HepG2 (cell line): ENCODE results near the gene ZNF446. TPM values are rescaled to one million over a fixed set of nuclear protein-coding genes. Genes with fewer than 3 reads are reported as not detected.
A peak's percentile ranks its signal among the peaks of the same experiment; 100 is the strongest.

ENCODE experiments used
- ATF3 ChIP-seq: sonication (generic); formaldehyde crosslinking; IDR thresholded peaks from 2 replicates; pipeline ENCODE4 v1.4.0; 2020; ENCODE audit warnings: missing genetic modification reagents
- BRCA1 ChIP-seq: sonication (generic); formaldehyde crosslinking; IDR thresholded peaks from 2 replicates; pipeline ENCODE4 v1.4.0; 2020; ENCODE audit warnings: missing genetic modification reagents
- ELF1 ChIP-seq: sonication (generic); formaldehyde crosslinking; IDR thresholded peaks from 2 replicates; pipeline ENCODE4 v1.4.0; 2020; ENCODE audit warnings: missing genetic modification reagents
- HOXA3 ChIP-seq: sonication (generic); formaldehyde crosslinking; IDR thresholded peaks from 2 replicates; pipeline ENCODE4 v1.5.0; 2020; ENCODE audit warnings: missing genetic modification reagents
- NR2F2 ChIP-seq: IDR thresholded peaks from 2 replicates; pipeline ENCODE4 v1.6.1; 2012; ENCODE audit warnings: low read depth, inconsistent platforms, borderline replicate concordance
- PRMT3 ChIP-seq: sonication (generic); formaldehyde crosslinking; IDR thresholded peaks from 2 replicates; pipeline ENCODE4 v1.8.1; 2022; ENCODE audit warnings: low read depth, mild to moderate bottlenecking, moderate library complexity, missing genetic modification reagents, borderline replicate concordance
- RBM22 ChIP-seq: fragments of 200-400 bp; formaldehyde crosslinking; optimal IDR thresholded peaks from 2 replicates; pipeline ENCODE3; 2017; ENCODE audit warnings: mild to moderate bottlenecking, low read length, moderate library complexity
- SALL1 ChIP-seq: sonication (generic); formaldehyde crosslinking; IDR thresholded peaks from 2 replicates; pipeline ENCODE4 v1.8.0; 2022; ENCODE audit warnings: mild to moderate bottlenecking, missing genetic modification reagents
- SNAI1 ChIP-seq: sonication (generic); formaldehyde crosslinking; IDR thresholded peaks from 2 replicates; pipeline ENCODE4 v1.5.0; 2020; ENCODE audit warnings: mild to moderate bottlenecking, missing genetic modification reagents, borderline replicate concordance
- TCF12 ChIP-seq, 2 experiments: fragments of 450-650 bp in 1 of 2; sonication (generic) in 1 of 2; formaldehyde crosslinking in 1 of 2; IDR thresholded peaks; 2 replicates each; pipeline versions ENCODE4 v1.6.1 to v1.8.0; 2017 to 2022; ENCODE audit warnings: antibody characterized with exemption in 1 of 2, mild to moderate bottlenecking in 1 of 2, missing genetic modification reagents in 1 of 2, moderate library complexity in 1 of 2
- ZMAT3 ChIP-seq: sonication (generic); formaldehyde crosslinking; conservative IDR thresholded peaks from 2 replicates; pipeline ENCODE4 v1.7.0; 2021; ENCODE audit warnings: missing genetic modification reagents
- ZNF101 ChIP-seq: sonication (generic); formaldehyde crosslinking; IDR thresholded peaks from 2 replicates; pipeline ENCODE4 v1.4.0; 2020; ENCODE audit warnings: mild to moderate bottlenecking, low read depth, missing genetic modification reagents, borderline replicate concordance
- ZNF142 ChIP-seq: sonication (generic); formaldehyde crosslinking; IDR thresholded peaks from 2 replicates; pipeline ENCODE4 v1.4.0; 2020; ENCODE audit warnings: missing genetic modification reagents
- ZNF350 ChIP-seq: sonication (generic); formaldehyde crosslinking; IDR thresholded peaks from 2 replicates; pipeline ENCODE4 v1.4.0; 2020; ENCODE audit warnings: mild to moderate bottlenecking, low read depth, missing genetic modification reagents, borderline replicate concordance
- ZNF414 ChIP-seq: sonication (generic); formaldehyde crosslinking; IDR thresholded peaks from 2 replicates; pipeline ENCODE4 v1.5.0; 2020; ENCODE audit warnings: missing genetic modification reagents
- polyA plus RNA-seq, 8 experiments: library from polyadenylated mRNA; depleted of rRNA in 3 of 8; stranded (reverse) in 7 of 8; unstranded in 1 of 8; fragments of >200 nt; fragmentation: Illumina TruSeq in 4 of 8; extraction: Trizol in 4 of 8; gene quantifications; 2 replicates each; pipeline versions ENCODE4 v1.2.1 to v1.2.3, GENCODE V29; 2011 to 2016; ENCODE audit warnings: low read depth in 4 of 8, missing spikeins in 1 of 8, mixed read lengths in 1 of 8; ENCODE audit not compliant: insufficient read depth in 1 of 8
- total RNA-seq, 5 experiments: library from RNA; depleted of rRNA; stranded (reverse); fragments of >200 nt; fragmentation: Illumina TruSeq; extraction: Trizol; gene quantifications; 2 replicates each; pipeline ENCODE4 v1.2.3, GENCODE V29; 2016; ENCODE audit warnings: low read depth in 1 of 5

ZNF446 gene
- total and polyA plus RNA-seq, 2 of the 13 experiments (the other 11 are each of a cell fraction or from before 2014, with no cell fraction given): 3.0 to 3.6 TPM

- peak; percentile 79 for TF ChIP-seq ELF1 (CRISPR knock-in tag)
- TF ChIP-seq BRCA1 (CRISPR knock-in tag): peak; percentile 91
- no peak; the same call in 1 of the 2 replicates for TF ChIP-seq ZMAT3 (CRISPR knock-in tag)
- no peak for TF ChIP-seq PRMT3 (CRISPR knock-in tag)
- peak; percentile 77 for TF ChIP-seq NR2F2
- TF ChIP-seq ATF3 (CRISPR knock-in tag): no peak
- TF ChIP-seq SALL1 (CRISPR knock-in tag): peak; percentile 49; the same call in 1 of the 2 replicates
- TF ChIP-seq ZNF142 (CRISPR knock-in tag): peak; percentile 69; the same call in 1 of the 2 replicates
- no peak for TF ChIP-seq TCF12 (IDR thresholded peaks at IDR 0.05)
- no peak; the same call in 1 of the 2 replicates for TF ChIP-seq TCF12 (CRISPR knock-in tag; IDR thresholded peaks at IDR 0.05)
- peak; percentile 11; the same call in 1 of the 2 replicates for TF ChIP-seq SNAI1 (CRISPR knock-in tag)
- TF ChIP-seq RBM22: peak; percentile 15
- peak; percentile 77 for TF ChIP-seq ZNF350 (CRISPR knock-in tag)
- TF ChIP-seq ZNF414 (CRISPR knock-in tag): peak; percentile 87; the same call in 1 of the 2 replicates
- no peak for TF ChIP-seq ZNF101 (CRISPR knock-in tag)
- TF ChIP-seq HOXA3 (CRISPR knock-in tag): peak; percentile 5
These were observed at the start of gene ZNF446 (continued) for GRCh38 chr19:58475714-58476497.
